HFFc6 (cell line): Measurements from ENCODE around the gene PACRG. TPM values are rescaled to one million over a fixed set of nuclear protein-coding genes. Genes with fewer than 3 reads are reported as not detected.

ENCODE experiments used
- DNase-seq: peaks from one replicate; pipeline ENCODE4 v3.0.0-alpha.2; 2018
- H3K27ac Mint-ChIP-seq: 2 replicates; pipeline ENCODE4 v1.8.0; 2020; ENCODE audit warnings: mild to moderate bottlenecking, mixed read lengths
- H3K27me3 Mint-ChIP-seq: 2 replicates; pipeline ENCODE4 v1.8.0; 2021; ENCODE audit warnings: mild to moderate bottlenecking, moderate library complexity, mixed read lengths; ENCODE audit not compliant: insufficient read depth
- H3K36me3 Mint-ChIP-seq: 2 replicates; pipeline ENCODE4 v1.8.0; 2021; ENCODE audit warnings: low read depth, mixed read lengths
- H3K4me1 Mint-ChIP-seq: 2 replicates; pipeline ENCODE4 v1.8.0; 2020; ENCODE audit warnings: low read depth, mixed read lengths
- H3K4me3 Mint-ChIP-seq: 2 replicates; pipeline ENCODE4 v1.8.0; 2020; ENCODE audit warnings: mild to moderate bottlenecking, moderate library complexity, mixed read lengths
- H3K9me3 Mint-ChIP-seq: 2 replicates; pipeline ENCODE4 v1.8.0; 2020; ENCODE audit warnings: mild to moderate bottlenecking, mixed read lengths
- CTCF ChIP-seq: fragments of 200-600 bp; sonication (generic); IDR thresholded peaks from 2 replicates; pipeline ENCODE4 v1.5.0; 2021; ENCODE audit warnings: antibody characterized with exemption, mild to moderate bottlenecking
- total RNA-seq, 6 experiments: library from RNA; stranded (reverse); fragmentation: NEBNext Ultra II Directional; extraction: Animal tissue kit (Norgen Biotek cat#: 25700); gene quantifications; 2 replicates in 1 of 6; 3 replicates in 5 of 6; pipeline ENCODE4 v1.2.3, GENCODE V29; 2021

PACRG gene
- total RNA-seq, 6 experiments from 2014 or later, result not detected

- Mint-ChIP-seq H3K4me1 (peaks cover 11% of the 10 kb centered on the region; the same call in 1 of the 2 replicates), H3K27ac (no peak overlapping the region), H3K27me3 (peaks cover 6% of the 10 kb centered on the region), H3K36me3 (no peaks in the 10 kb centered on the region), H3K4me3 (no peak overlapping the region), H3K9me3 (peaks cover 6% of the 10 kb centered on the region; the same call in 1 of the 2 replicates)
- no peak for DNase-seq
- TF ChIP-seq CTCF, result no peak
Observed at GRCh38 chr6:163341224-163342061, 613.7 kb downstream of the PACRG start.

- Mint-ChIP-seq H3K27me3 (peaks cover 2% of the 10 kb centered on the region; the same call in 1 of the 2 replicates), H3K4me1 (peaks cover 22% of the 10 kb centered on the region; the same call in 1 of the 2 replicates), H3K27ac (no peak overlapping the region), H3K4me3 (no peak overlapping the region), H3K9me3 (peaks cover 6% of the 10 kb centered on the region; the same call in 1 of the 2 replicates), H3K36me3 (no peaks in the 10 kb centered on the region)
- no peak for TF ChIP-seq CTCF
- no peak for DNase-seq
Observed at GRCh38 chr6:163342571-163343539, 615.1 kb downstream of the PACRG start.

- Mint-ChIP-seq H3K27me3 (peaks cover 2% of the 10 kb centered on the region; the same call in 1 of the 2 replicates), H3K4me3 (no peak overlapping the region), H3K36me3 (no peaks in the 10 kb centered on the region), H3K9me3 (peaks cover 6% of the 10 kb centered on the region; the same call in 1 of the 2 replicates), H3K4me1 (peaks cover 24% of the 10 kb centered on the region; the same call in 1 of the 2 replicates), H3K27ac (no peak overlapping the region)
- no peak for DNase-seq
- no peak for TF ChIP-seq CTCF
Observed at GRCh38 chr6:163343609-163344008, 615.8 kb downstream of the PACRG start.

- Mint-ChIP-seq H3K27me3 (peaks cover 3% of the 10 kb centered on the region; the same call in 1 of the 2 replicates), H3K36me3 (no peaks in the 10 kb centered on the region), H3K9me3 (peaks cover 6% of the 10 kb centered on the region; the same call in 1 of the 2 replicates), H3K27ac (no peak overlapping the region), H3K4me3 (no peak overlapping the region), H3K4me1 (peaks cover 24% of the 10 kb centered on the region; the same call in 1 of the 2 replicates)
- no peak for DNase-seq
- no peak for TF ChIP-seq CTCF
Observed at GRCh38 chr6:163344411-163344810, 616.6 kb downstream of the PACRG start.

- no peak for DNase-seq
Observed at GRCh38 chr6:163345931-163346330, 618.2 kb downstream of the PACRG start.

More at GRCh38 chr6:163345931-163346330, 618.2 kb downstream of the PACRG start:
- H3K9me3 Mint-ChIP-seq, result peaks cover 6% of the 10 kb centered on the region; the same call in 1 of the 2 replicates
- no peak overlapping the region for H3K4me3 Mint-ChIP-seq
- H3K27ac Mint-ChIP-seq, result no peak overlapping the region
- peaks cover 3% of the 10 kb centered on the region; the same call in 1 of the 2 replicates for H3K27me3 Mint-ChIP-seq
- H3K36me3 Mint-ChIP-seq, result no peaks in the 10 kb centered on the region
- TF ChIP-seq CTCF, result no peak
- peaks cover 30% of the 10 kb centered on the region; the same call in 1 of the 2 replicates for H3K4me1 Mint-ChIP-seq
